IMR-90 (cell line): ENCODE data around the gene TUSC2.

Experiments
- POLR2A ChIP-seq: IDR thresholded peaks from 2 replicates; pipeline ENCODE4 v1.6.1; 2012; ENCODE audit warnings: mild to moderate bottlenecking, low read depth, low read length
- SMC3 ChIP-seq: fragments of 150-350 bp; IDR thresholded peaks from 2 replicates; pipeline ENCODE4 v1.6.1; 2016; ENCODE audit warnings: low read depth, mild to moderate bottlenecking, antibody characterized with exemption, low read length, moderate library complexity
- TF ChIP-seq, protein P1 (sequence below): conservative IDR thresholded peaks from 2 replicates; pipeline ENCODE4 v1.5.1; 2012; ENCODE audit warnings: mild to moderate bottlenecking, low read depth, low read length, improper control_type of control experiment

DNA sequence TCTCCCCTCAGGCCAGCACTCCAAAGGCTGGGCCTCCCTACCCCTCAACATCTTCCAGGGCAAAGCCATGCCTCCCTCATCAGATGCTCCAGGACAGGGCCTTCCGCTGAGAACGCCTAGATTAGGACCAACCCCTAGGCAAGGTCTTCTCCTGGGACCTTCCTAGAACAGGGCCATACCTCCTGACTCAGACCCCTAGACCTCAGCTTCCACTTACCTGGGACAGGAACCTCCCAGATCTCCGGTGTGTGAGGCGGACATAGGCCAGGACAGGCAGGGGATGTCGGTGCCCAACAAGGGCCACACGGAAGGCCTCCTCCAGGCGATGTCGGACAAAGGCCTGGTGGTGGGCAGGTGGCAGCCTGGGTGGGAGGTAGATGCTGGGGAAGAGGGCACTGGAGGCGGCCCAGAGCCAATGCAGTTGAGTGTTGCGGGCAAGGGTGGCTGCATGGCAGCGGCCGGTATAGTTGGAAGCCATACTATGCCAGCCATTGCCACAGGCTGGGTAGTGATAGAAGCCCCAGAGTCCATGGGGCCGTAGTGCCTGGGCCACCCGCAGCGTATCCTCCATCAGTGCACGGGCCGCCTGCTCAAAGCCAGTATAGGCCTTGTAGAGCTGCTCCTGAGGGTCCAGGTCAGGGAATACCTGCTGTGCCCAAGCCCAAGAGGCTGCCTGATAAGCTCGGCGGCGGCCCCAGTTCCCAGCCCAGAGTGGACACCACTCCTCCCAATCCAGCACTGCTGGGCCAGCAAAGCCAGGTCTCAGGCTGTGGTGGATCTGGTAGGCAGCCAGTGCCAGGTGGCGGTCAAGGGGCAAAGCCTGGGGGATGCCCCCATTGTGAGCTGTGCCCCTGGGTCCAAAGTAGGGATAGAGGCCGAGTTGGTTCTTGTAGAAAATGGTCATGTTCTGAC lies 33.3 kb downstream of the TUSC2 start:
- no peak for TF ChIP-seq SMC3
- TF ChIP-seq, protein P1, sequence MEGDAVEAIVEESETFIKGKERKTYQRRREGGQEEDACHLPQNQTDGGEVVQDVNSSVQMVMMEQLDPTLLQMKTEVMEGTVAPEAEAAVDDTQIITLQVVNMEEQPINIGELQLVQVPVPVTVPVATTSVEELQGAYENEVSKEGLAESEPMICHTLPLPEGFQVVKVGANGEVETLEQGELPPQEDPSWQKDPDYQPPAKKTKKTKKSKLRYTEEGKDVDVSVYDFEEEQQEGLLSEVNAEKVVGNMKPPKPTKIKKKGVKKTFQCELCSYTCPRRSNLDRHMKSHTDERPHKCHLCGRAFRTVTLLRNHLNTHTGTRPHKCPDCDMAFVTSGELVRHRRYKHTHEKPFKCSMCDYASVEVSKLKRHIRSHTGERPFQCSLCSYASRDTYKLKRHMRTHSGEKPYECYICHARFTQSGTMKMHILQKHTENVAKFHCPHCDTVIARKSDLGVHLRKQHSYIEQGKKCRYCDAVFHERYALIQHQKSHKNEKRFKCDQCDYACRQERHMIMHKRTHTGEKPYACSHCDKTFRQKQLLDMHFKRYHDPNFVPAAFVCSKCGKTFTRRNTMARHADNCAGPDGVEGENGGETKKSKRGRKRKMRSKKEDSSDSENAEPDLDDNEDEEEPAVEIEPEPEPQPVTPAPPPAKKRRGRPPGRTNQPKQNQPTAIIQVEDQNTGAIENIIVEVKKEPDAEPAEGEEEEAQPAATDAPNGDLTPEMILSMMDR: no peak
- TF ChIP-seq POLR2A: no peak
